ENCODE results near the gene COL27A1. TPM values are rescaled to one million over a fixed set of nuclear protein-coding genes. Genes with fewer than 3 reads are reported as not detected.
A peak's percentile ranks its signal among the peaks of the same experiment; 100 is the strongest.

The COL27A1 gene
- total RNA-seq, 1 experiment from 2014 or later, result 8.2 TPM

DNA sequence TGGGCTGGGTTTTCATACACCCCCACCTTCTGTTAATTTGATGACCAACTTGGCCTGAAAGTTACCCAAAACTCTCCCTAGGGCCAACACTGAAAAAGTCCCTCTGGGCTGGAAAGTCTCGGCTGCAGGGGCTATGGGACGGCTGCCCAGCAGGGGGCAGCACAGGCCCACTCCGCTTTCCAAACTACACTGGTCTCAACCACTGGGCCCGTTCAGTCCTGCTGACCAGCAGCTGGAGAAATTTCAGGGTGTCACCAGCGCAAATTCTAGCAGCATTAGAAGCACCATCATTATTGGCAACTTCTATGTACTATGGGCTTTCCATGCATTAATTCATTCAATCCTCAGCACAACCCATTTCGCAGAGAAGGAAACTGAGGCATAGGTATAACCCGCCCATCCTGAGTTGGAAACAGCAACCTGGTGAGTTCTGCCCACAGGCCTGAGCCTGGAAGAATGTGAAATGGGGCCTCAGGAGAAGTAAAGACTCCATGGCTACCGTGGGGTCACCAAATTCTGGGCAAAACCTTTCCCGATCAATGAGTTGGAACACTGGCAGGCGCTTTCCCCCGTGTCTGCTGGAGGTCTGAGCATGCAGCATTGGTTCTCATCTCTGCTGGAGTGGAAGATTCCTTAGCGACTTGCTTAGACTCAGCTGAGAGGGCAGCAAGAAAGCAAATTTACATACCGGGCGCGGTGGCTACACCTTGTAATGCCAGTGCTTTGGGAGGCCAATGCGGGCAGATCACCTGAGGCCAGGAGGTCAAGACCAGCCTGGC, 184.0 kb downstream of the COL27A1 start:
- DNase-seq (ENCODE audit: low spot score), result peak; percentile 54

DNA sequence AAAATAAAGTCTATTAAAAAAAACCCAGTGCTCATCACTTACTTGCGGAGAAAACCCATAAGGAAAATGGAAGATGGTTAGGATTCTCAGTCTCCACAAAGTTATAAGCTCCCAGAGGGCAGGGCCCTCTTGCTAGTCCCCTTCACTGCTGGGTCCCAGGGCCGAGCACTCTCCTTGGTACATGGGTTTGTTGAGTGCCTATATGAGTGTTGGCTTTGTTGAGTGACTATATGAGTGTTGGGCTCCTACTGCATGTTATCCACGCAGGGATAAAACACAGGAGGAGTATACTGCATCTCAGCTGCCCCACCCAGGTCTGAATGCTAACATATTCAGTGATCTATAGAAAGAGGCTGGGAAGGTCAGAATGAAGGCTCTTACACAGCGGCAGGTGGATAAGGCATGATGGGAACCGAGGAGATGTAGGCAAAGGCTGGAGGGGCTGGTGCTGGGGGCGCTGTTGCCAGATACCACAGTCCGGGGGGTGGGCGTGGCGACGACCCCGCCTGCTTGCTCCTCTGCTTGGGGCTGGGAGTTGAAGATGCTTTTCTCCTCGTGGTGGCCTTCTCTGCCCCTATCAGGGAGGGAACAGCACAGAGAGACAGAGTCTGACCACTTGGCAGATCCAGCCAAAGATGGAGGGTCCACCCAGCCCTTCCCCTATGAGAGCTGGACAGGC, 186.0 kb downstream of the COL27A1 start:
- no peak for DNase-seq (ENCODE audit: low spot score)

DNA sequence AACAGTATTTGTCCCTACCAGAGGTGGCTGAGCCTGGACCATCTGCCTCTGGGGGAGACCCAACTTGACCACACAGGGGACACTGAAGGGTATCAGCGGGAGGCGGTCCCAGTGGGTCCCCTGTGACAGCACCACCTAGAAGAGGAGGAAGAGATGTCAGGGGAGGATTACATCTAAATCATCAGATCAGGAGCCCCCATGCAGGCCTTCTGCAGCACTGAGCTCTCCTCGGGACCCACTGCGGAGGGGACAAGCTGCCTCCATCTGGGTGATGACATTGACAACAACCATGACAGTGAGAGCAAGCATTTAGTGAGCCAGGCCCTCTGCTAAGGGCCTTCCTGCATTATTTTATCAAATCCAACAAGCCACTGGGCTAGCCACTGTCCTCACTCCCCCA, 186.7 kb downstream of the COL27A1 start:
- DNase-seq (ENCODE audit: low spot score), result no peak

DNA sequence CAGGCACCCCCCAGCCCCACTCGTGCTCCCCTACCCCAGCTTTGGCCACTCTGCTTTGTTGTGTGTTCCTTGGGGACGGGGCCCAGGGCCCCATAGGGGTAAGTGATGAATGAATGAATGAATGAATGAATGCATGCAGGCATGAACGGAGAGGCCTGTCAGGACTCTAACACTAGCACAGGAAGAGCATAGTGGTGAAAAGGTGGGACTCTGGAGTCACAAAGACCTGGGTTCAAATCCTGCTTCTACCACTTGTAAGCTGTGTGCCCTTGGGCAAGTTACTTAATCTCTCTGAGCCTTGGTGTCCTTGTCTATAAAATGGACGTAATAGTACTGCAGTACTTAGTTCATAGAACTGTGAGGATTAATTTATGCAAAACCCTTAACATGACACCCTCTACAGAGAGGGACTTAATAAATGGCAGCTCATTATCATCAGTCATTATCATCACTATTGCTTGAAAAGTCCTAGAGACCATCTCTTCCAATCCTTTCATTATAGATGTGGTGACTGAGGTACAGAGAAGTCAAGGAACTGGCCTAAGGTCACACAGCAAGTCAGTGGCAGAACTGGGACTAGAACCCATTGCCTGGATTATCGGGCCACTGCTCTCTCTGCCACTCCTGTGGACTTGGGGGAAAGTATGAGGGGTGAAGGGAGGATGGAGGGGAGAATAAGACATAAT, 187.6 kb downstream of the COL27A1 start:
- DNase-seq (ENCODE audit: low spot score), result no peak

DNA sequence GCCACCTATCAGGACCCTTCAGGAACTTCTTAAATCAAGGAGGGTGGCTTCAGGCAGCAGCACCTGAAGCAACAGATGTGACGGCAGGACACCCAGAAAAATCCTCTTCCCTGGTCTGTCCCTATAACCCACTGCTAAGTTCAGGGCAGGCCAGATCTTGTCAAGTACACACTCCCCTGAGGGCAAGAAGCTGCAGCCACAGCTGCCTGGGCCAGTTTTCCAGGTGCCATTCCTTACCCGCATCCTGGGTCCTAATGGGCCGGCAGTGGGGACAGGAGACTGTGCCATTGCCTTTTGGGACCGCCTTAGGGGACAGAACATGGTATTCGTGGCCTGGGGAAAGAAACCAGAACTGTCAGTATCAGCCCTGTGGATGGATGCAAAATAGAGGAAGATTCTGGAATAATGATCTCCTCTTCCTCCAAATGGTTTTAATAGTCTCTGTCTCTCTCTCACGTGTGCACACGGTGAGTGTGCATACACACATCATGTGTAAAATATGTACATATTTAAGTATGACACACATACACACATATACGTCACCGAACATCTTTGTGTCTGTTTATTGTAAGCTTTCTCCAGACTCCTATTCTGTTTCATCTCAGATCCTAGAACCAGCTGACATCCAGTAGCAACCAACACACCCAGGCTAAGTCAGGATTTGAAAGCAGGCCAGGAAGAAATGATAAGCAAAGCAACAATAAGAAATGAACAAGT, 188.3 kb downstream of the COL27A1 start:
- no peak for DNase-seq (ENCODE audit: low spot score)

DNA sequence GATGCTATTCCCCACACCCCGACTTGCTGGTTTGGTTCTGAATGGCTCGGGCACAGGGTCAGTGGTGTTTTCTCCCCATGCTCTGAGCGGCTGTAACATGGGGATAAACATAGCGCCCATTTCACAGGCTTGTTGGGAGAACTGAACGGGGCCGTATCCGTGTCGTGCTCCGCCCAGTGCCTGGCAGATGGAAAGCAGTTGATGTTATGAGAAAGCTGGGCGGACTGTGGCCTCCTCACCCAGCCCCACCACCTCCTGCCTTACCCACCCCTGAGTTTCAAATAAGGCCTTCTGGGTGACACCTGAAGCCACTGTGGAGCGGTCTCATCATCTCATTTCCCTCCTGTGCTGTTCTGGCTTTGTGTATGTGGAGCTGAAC, 188.8 kb downstream of the COL27A1 start:
- DNase-seq (ENCODE audit: low spot score), result no peak

DNA sequence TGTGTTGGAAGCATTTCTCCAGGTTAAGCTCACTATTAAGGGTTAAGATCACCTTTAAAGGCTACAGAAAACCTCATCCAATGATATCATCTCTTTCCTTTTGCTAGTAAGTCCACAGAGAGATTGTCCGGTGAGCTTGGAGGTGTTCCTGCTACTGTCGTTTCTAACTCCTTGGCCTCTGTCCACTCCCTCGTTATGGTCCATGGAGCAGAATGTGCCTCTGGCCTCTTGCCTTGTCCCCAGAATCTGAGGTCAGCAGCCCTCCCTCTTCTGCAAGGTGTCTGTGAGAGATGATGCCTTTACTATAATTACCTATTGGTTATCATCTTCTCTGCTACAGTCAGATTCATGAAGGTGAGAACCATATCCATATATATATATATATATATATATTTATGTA, 189.4 kb downstream of the COL27A1 start:
- no peak for DNase-seq (ENCODE audit: low spot score)

DNA sequence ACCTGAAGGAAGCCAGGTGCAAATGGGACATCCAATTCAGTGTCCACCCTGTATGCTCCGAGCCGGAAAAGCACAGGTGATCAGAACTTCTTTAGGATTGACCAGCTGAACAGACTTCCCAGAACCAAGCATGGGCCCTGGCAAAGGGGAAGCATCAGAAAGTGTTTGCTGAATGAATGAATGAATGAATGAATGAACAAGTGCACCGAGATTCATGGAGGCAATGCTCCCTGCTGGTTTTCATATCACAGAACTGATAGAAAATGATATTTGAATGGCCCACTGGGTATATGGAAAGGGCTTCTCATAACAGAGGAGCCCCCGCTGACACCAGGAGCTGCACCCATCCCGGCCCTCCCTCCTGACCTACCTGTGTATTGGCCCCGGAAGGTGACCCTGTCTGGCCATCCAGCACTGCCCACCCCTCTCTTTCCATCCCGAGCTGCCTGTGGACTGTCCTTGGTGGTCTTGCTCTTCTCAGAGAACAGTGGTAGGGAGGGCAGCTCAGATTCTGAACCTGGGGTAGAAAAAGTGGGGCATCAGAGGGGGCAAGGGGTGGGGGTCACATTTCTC, 190.2 kb downstream of the COL27A1 start:
- DNase-seq (ENCODE audit: low spot score), result no peak

DNA sequence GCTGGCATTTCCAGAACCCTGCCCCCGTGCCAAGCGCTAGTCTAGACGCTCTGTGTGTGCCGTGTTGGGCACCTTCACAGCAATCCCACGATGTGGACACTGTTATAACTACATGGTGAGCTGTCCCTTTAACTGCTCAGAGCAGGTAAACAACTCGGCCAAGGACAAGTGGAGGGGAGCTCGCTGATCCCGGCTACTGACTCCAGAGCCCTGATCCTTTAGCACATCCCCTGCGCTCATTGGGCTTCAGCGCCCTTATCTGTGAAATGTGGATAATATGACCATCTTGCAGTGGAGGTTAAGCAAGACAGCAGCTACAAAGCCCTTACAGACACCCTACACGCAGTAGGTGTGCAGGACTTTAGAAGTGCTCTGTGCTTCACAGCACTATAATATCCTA, 190.8 kb downstream of the COL27A1 start:
- no peak for DNase-seq (ENCODE audit: low spot score)

DNA sequence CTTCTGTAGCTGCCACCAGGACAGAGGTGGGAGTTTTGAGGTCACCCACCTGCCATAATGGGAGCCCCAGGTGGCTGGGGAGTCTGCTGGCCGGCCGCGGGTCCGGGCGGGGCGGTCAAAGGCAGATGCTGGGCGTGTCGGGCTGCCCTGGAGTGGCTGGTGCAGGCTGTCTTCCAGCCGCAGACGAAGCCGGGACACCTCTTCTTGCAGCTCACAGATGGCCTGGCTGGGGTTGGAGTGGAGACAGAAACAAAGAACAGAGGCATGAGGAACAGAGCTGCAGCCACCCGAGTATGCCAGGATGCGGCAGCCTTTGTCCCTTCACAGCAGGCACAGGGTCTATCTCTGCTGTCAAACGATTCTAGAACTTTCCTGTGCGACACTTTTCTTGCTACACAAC, 192.3 kb downstream of the COL27A1 start:
- DNase-seq (ENCODE audit: low spot score), result no peak

DNA sequence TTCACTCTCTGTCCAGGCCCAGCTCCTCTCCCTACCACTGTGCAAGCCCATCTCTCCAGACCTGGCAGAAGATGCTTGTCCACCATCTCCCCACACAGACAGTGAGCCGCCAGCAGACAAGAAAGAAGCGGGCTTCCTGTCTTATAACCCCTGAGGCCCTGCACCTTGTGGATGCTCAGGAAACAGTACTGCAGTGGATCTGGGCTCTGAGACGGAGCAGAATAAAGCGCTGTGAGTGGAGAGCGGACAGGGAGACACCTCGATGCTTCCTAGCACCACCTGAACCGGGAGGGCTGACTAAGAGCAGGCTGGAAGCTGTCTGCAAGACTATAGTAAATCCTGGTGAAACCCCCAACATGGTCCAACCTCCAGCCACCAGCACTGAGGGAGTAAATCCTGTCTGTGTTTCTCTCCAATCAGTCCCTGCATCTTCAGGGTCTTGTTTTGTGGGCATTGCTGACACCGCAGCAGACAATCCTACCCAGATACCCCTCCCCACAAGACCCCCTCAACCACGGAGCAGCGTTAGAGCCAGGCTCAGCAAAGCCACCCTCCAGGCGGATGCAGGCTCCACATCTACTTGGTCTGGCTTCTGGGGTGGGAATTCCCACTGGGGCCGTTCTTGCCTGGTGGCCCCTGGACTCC, 193.0 kb downstream of the COL27A1 start:
- peak; percentile 6 for DNase-seq (ENCODE audit: low spot score)

DNA sequence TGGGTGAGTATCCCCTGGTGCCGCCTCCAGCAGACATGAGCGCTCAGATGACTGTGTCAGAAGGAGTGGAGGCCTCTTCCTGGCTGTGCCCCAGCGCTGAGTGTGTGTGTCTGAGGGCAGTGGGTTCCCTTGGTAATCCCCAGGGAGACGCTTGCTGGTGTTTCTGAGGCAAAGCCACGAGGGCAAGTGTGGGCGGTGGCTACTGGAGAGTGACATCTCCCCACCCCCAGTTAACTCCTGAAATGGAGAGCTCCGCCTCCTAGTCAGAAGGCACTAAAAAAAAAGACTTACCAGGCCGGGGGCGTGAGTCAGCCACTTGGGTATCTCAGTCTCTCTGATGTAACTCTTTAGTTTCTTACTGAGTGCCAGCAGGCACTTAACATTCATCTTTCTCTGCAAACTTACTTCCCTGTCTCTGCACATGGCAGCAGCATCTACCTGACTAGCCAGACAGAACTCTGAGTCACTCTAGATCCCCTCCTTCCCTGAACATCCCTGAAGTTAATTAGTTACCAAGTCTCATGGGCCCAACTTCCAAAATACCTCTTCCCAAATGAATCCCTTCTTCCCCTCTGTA, 193.7 kb downstream of the COL27A1 start:
- DNase-seq (ENCODE audit: low spot score), result peak; percentile 99

DNA sequence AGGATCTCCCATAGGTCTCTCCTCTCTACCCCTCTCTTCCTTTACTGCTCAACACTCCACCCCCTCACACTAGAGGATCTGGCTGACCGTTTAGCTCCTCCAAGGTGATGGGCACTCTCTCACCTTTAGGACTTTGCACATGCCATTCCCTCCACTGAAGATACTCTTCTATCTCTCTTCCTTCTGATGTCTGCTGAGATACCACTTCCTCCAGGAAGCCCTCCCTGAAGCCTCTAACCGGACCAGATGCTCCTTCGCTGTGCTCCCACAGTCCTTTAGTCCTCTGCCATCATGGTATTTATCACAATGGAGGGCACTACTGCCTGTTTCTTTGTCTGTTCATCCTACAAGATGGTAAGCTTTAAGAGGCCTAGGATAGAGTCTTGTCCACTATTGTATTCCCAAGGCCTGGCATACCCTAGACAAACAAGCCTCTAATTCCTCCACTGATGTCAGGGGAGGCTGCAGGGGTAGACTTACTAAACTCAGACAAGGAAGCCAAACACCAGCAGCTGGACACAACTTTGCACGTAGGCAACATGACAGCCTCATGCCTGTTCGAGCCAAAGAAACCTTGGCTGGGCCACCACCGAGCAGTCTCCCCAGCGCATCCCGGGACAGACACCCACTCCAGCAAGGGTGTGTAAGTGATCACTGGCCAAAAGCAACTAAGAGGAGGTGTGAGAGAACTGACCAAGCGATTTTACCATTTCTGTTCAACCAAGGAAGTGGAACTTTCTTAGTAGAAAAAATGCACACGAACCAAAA, 194.6 kb downstream of the COL27A1 start:
- DNase-seq (ENCODE audit: low spot score), result no peak

DNA sequence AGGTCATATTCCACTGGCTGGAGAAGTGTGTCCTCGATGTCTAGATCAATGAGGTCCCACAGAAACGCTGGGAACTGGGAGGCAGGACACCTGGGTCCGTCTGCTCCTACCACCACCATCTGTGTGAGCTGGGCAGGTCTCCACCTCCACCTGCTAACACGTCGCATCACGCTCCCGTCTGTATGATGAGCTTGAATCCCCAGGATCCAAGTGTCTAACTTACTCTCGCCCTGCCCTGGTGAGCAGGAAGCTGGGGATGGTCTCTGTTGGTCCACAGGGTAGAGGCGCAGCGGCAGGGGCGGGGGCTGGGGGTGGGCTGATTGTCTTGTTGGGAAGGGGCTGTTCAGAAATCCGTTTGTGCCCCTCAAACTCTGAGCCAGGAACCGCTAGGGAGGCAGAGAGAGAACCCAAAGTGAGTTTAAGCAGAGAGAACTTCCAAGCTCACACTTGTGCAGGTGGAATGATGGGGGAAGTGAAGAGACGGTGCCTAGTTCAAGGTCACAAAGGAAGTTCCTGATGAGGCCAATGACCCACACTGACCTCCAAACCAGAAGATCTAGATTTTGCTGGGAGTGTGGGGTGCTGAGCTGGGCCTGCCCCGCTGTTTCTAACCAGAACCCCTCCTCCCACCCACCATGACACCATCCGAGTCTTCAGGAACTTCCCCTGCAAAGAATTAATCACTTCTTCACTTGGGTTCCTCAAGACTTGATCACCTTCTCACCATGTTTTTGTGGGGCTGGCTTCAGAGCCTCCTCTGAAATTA, 195.5 kb downstream of the COL27A1 start:
- no peak for DNase-seq (ENCODE audit: low spot score)

DNA sequence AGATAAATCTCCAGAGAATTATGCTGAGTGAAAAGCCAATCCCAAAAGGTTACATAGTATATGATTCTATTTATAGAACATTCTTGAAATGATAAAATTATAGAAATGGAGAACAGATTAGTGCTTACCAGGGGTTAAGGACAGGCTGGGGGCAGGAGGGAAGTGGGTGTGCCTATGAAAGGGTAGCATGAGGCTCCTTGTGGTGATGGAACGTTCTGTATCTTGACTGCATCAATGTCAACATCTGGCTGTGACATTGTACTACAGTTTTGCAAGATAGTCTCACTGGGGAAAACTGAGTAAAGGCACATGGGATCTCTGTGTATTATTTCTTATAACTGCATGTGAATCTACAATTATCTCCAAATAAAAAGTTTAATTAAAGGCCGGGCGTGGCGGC, 196.6 kb downstream of the COL27A1 start:
- DNase-seq (ENCODE audit: low spot score), result no peak

DNA sequence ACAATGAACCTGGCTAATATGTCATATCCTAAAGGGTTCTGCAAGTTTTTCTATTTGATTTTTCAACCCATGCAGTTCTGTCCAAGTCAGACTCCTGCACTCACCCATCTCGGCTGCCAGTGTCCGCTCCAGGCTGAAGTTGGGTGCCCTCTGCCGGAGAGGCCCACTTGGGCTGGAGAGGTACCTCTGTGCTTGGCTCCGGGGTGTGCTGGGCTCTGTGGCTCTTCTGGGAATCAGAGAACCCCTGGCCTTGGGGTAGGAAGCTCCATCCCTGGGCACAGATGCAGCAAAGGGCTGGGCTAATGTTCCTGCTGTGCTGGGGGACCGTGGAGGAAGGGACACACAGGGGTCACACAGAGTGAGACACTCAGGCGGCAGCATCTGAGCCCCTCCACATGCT, 200.5 kb downstream of the COL27A1 start:
- DNase-seq (ENCODE audit: low spot score), result no peak

DNA sequence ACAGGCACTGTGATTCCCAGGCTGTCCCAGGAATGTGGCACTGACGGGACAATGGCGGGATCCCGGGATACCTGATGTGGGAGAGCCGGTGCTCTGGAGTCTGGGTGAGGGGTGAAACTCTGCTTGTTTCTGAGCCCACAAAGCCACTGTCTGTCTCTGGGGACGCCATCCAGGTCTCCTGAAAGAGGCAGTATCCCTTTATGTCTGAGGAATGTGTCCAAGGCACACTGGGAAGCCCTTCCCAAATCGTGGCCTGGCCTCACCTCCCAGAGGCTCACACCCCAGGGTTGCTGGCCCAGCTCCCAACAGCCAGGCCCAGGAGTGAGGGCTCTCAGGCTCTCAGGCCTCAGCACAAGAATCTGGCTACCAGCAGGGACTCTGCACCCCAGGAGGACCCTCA, 201.5 kb downstream of the COL27A1 start:
- no peak for DNase-seq (ENCODE audit: low spot score)

DNA sequence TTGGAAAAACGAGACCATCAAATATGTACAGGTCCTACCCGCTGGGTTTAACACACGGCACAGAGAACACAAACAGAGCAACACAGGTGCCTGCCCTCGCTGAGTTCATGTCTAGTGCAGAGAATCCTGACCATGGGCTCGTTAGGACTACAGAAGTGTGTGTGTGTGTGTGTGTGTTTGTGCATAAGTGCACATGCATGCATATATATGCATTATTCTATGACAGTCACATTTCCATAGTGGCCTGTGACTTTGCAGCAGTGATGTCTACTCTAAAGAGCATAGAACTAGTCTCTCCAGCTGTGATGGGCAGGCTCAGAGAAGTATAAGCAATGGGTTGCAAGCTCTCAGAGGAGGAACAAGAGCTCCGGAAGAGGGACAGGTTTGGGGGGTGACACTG, 202.0 kb downstream of the COL27A1 start:
- DNase-seq (ENCODE audit: low spot score), result no peak

DNA sequence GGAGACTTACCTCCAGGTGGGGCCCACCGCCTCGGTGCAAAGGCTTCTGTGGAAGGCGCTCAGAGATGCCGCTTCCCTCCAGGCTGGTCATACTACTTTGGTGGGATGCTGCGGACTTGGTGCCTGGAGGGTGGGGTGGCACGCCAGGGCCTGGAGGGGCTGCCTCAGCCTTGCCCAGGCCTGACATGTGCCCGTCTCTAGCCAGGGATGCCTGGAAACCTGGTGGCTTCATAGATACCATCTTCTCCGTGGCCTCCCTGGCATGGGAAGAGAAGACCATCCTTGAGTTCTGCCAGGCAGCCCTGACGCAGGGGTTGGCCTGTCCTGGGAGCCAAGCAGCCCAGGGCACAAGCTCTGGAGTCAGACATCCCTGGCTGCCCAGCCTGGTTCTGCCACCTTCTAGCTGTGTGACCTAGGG, 202.6 kb downstream of the COL27A1 start:
- no peak for DNase-seq (ENCODE audit: low spot score)

DNA sequence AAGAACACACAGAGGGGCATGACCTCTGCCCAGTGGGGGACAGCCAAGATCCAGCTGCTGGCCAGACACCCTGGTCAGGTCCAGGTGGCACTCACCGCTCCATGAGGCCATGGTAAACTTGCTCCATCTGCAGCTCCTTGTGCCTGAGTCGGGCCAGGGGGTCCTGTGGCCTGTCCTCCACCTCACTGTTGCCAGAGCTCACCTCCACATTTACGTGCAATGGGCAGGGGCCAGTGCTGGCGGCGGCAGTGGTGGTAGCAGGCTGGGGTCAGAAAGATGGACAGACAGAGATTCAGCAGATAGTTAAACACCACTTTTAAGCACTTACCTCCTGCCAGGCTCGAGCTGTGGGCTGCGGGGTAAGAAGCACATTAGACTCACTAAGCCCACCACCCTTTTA, 204.5 kb downstream of the COL27A1 start:
- DNase-seq (ENCODE audit: low spot score), result no peak
